ENCODE results near the gene MAP4K4.

The MAP4K4 gene

DNA sequence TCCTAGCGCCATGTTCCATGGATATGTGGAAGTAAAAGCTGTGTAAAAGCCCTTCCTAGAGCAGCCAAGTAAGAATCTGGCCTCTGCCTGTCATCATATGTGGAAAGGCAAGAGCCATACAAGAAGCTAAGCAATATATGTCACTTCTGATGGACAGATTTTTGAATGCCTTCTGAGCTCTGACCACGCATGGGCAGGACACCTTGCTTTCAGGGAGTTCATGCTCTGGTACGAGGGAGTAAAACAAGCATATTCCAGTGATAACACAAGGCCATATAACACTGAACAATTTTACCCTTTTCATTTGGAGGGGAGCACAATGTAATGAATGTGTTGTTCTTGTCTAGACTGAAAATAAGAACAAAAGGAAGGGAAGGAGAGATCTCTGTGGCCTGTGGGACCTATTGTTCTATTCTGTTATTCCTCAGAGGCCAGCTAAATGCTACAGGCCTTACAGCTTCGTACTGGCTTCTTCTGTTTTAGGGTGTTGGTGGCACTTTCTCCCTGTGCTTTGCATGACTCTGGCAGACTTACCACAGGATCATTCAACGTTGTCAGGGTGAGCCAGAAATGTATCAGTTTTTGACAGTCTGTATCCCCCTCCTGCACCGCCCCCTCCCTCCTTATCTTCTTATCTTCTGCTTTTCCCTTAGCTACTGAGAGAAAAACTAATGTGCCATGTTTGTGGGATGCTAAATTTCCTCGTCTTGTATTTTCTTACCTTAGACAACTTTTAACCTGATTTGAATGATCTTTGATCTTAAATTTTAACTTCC lies 99.5 kb downstream of the MAP4K4 start:
- H3K27ac ChIP-seq (ENCODE audit: low read depth, low read length) = no peak overlapping the region
- H3K27me3 ChIP-seq (ENCODE audit: control insufficient read depth, insufficient read depth, low read length) = no peaks in the 10 kb centered on the region

DNA sequence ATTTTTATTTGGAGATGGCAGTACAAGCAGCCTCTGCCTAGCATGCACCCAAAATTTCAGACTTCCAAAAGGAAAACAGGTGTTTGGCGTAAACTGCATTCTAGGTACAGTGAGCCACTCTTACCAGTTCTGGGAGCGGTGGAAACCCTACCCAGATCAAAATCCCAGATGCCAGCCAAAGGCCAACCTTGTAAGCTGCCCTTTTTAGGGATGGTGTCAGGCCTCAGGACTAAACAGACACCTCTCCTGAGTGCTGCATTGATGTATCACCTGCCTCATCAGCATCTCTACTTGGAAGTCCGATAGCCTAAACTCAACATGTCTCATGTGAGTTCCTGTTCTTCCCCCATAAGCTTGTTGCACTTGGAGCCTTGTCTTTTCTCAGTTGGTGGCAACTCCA lies 104.0 kb downstream of the MAP4K4 start:
- Histone ChIP-seq H3K4me3 (ENCODE audit: low read length) (no peak overlapping the region), H3K27me3 (ENCODE audit: control insufficient read depth, insufficient read depth, low read length) (no peaks in the 10 kb centered on the region), H3K4me1 (ENCODE audit: control insufficient read depth, insufficient read depth, low read length) (peaks cover 9% of the 10 kb centered on the region), H3K9ac (ENCODE audit: low read length) (no peak overlapping the region), H3K36me3 (ENCODE audit: control insufficient read depth, insufficient read depth, low read length) (no peaks in the 10 kb centered on the region), H3K27ac (ENCODE audit: low read depth, low read length) (no peak overlapping the region)

More for the DNA sequence above, 99.5 kb downstream of the MAP4K4 start:
- Histone ChIP-seq H3K4me3 (ENCODE audit: low read length) (no peak overlapping the region), H3K4me1 (ENCODE audit: control insufficient read depth, insufficient read depth, low read length) (peaks cover 3% of the 10 kb centered on the region), H3K9ac (ENCODE audit: low read length) (no peak overlapping the region), H3K36me3 (ENCODE audit: control insufficient read depth, insufficient read depth, low read length) (no peaks in the 10 kb centered on the region)

DNA sequence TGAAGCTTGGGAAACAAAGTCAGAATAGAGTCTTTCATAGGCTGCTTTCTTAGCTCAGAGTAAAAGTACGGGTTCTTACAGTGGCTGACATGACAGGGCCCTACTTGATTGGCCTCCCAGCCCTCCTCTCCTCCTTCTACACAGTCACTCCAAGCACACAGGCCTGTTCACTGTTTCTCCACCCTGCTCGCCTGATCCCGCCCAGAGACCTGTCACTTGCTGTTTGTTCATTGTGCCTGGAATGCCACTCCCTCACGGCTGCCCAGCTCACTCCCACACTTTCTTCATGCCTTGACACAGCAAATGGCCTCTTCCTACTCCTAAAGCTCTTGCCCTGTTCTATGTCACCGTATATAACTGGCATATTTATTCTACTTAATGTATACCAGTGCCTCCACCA lies 104.8 kb downstream of the MAP4K4 start:
- no peak overlapping the region for H3K9ac ChIP-seq (ENCODE audit: low read length)
- H3K27ac ChIP-seq (ENCODE audit: low read depth, low read length) = no peak overlapping the region
- peaks cover 9% of the 10 kb centered on the region for H3K4me1 ChIP-seq (ENCODE audit: control insufficient read depth, insufficient read depth, low read length)
- H3K36me3 ChIP-seq (ENCODE audit: control insufficient read depth, insufficient read depth, low read length) = no peaks in the 10 kb centered on the region
- H3K27me3 ChIP-seq (ENCODE audit: control insufficient read depth, insufficient read depth, low read length) = no peaks in the 10 kb centered on the region
- no peak overlapping the region for H3K4me3 ChIP-seq (ENCODE audit: low read length)

DNA sequence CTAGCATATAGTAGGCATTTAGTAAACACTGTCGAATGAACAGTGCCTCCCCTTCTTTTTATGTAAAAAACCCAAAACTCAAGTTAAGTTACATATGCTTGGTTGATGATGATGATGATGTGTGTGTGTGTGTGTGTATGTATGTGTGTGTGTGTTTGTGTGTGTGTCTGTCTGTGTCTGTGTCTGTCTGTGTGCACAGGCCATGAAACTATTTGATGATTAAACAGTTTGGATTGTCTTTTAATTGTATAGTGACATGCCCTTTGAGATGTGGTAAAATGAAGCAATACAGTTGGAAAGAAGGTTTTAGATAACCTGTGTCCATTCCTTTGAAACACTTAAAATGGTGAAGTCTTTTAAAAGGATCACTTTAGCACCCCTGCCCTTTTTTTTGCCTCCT lies 105.6 kb downstream of the MAP4K4 start:
- H3K4me3 ChIP-seq (ENCODE audit: low read length) = no peak overlapping the region
- no peaks in the 10 kb centered on the region for H3K27me3 ChIP-seq (ENCODE audit: control insufficient read depth, insufficient read depth, low read length)
- H3K36me3 ChIP-seq (ENCODE audit: control insufficient read depth, insufficient read depth, low read length) = no peaks in the 10 kb centered on the region
- H3K27ac ChIP-seq (ENCODE audit: low read depth, low read length) = no peak overlapping the region
- peaks cover 9% of the 10 kb centered on the region for H3K4me1 ChIP-seq (ENCODE audit: control insufficient read depth, insufficient read depth, low read length)
- no peak overlapping the region for H3K9ac ChIP-seq (ENCODE audit: low read length)

DNA sequence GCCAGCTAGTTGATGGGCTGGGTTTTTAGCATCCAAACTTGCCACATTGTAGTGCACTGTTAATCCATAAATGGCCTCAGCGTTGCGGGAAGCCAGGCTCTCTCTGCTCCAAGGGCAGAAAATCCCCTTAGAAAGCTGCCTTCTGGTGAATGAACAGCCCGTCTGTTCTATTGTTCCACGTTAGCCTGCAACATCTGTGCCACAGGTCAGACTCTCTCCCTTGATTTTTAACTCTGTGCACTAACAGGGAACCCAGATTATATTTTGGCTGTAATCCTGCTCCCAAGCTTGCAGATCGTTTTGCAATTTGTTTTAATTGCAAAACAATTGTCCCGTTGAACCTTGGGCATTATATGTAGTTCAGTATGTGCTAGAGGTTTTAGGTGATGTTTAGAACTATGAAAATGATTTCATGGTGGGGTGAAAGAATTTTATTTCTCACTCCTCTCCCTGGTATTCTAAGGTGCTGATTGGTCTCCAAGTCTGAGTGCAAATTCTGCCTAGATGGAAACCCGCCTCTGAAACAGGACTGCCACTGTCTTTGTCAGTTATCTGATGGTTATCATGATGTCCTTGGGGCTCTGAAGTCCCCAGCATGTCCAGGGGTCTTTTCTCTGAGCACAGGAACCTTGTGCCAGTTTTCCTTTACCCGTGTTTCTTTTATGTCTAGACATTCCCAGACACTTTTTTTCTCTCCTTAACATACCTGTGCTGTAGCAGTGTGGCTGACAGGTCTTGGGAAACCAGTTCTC lies 106.6 kb downstream of the MAP4K4 start:
- Histone ChIP-seq H3K36me3 (ENCODE audit: control insufficient read depth, insufficient read depth, low read length) (no peaks in the 10 kb centered on the region), H3K27ac (ENCODE audit: low read depth, low read length) (no peak overlapping the region), H3K4me1 (ENCODE audit: control insufficient read depth, insufficient read depth, low read length) (peaks cover 6% of the 10 kb centered on the region), H3K4me3 (ENCODE audit: low read length) (no peak overlapping the region), H3K9ac (ENCODE audit: low read length) (no peak overlapping the region), H3K27me3 (ENCODE audit: control insufficient read depth, insufficient read depth, low read length) (no peaks in the 10 kb centered on the region)

DNA sequence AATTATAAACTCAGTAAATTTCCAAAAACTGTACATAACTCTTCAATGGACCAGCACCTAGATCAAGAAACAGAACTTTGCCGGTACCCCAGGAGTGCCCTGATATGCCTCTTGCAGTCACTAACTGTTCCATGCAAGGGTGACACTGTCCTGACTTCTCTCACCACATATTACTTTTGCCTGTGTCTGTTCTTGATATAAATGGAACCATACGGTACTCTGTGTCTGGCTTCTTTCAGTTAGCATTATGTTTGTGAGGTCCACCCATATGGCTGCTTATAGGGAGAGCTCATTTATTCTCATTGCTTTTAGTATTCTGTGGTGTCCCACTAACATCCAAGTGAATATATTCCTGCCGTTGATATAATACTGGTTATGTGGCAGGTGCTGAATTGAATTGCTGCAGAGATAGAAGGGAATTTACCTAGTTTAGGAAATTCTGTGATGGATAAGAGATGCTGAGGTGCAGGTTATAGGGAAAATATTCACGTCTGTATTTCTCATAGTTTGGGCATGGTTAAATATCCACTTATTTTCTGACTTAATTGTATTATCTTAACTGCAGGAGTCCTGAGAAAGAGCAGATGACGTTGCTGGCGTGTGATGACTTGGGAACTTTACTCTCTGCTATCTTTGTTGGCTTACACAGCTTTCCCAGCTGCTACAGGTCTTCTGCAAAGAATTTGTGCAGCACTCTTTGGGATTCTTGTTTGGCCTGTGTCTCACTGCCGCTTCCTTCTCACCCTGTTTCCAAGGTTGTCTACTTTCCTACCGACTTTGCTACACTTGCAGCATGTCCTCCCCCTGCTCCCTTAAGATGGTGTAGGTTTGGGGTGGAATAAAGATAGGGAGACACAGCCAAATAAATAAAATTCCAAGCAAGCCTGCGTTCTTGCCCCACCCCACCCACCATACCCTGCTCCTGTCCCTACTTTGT lies 107.9 kb downstream of the MAP4K4 start:
- Histone ChIP-seq H3K27me3 (ENCODE audit: control insufficient read depth, insufficient read depth, low read length) (no peaks in the 10 kb centered on the region), H3K27ac (ENCODE audit: low read depth, low read length) (no peak overlapping the region), H3K9ac (ENCODE audit: low read length) (no peak overlapping the region), H3K4me1 (ENCODE audit: control insufficient read depth, insufficient read depth, low read length) (peaks cover 6% of the 10 kb centered on the region), H3K36me3 (ENCODE audit: control insufficient read depth, insufficient read depth, low read length) (no peaks in the 10 kb centered on the region), H3K4me3 (ENCODE audit: low read length) (no peak overlapping the region)

DNA sequence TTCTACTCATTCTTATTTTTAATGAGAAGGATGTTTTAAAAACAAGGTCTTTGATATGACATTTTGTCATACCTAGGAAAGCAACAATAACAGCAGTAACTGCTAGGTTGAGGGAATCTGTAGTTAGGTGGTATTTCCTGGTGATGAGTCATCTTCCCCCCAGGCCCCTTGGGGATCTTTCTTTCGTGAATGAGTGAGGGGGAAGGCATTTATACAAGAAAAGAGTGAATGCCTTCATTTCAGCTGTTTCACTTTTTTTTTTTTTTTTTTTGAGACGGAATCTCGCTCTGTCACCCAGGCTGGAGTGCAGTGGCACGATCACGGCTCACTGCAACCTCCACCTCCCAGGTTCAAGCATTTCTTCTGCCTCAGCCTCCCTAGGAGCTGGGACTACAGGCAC lies 108.6 kb downstream of the MAP4K4 start:
- Histone ChIP-seq H3K36me3 (ENCODE audit: control insufficient read depth, insufficient read depth, low read length) (no peaks in the 10 kb centered on the region), H3K27me3 (ENCODE audit: control insufficient read depth, insufficient read depth, low read length) (no peaks in the 10 kb centered on the region), H3K27ac (ENCODE audit: low read depth, low read length) (no peak overlapping the region), H3K4me3 (ENCODE audit: low read length) (no peak overlapping the region), H3K9ac (ENCODE audit: low read length) (no peak overlapping the region), H3K4me1 (ENCODE audit: control insufficient read depth, insufficient read depth, low read length) (peaks cover 6% of the 10 kb centered on the region)

DNA sequence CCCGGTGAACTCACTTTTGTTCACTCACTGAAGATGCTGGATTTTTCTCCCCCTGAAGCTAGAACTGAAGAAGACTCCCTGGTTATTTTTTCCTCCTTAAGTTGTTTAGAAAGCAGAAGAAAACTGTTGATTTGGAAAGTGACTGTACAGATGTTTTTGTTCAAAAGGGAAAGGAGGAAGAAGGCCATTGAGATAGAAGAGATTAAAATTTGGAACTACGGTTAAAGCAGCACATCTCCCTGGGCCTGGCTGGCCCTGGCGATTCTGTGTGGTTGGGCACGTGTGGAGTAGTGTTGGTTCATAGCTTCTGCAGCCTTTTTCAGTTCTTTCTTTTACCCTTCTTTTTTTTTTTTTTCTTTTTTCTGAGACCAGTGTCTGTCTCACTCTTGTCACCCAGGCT lies 109.2 kb downstream of the MAP4K4 start:
- H3K27me3 ChIP-seq (ENCODE audit: control insufficient read depth, insufficient read depth, low read length) = no peaks in the 10 kb centered on the region
- H3K4me1 ChIP-seq (ENCODE audit: control insufficient read depth, insufficient read depth, low read length) = peaks cover 9% of the 10 kb centered on the region
- no peak overlapping the region for H3K9ac ChIP-seq (ENCODE audit: low read length)
- H3K36me3 ChIP-seq (ENCODE audit: control insufficient read depth, insufficient read depth, low read length) = no peaks in the 10 kb centered on the region
- no peak overlapping the region for H3K27ac ChIP-seq (ENCODE audit: low read depth, low read length)
- no peak overlapping the region for H3K4me3 ChIP-seq (ENCODE audit: low read length)

DNA sequence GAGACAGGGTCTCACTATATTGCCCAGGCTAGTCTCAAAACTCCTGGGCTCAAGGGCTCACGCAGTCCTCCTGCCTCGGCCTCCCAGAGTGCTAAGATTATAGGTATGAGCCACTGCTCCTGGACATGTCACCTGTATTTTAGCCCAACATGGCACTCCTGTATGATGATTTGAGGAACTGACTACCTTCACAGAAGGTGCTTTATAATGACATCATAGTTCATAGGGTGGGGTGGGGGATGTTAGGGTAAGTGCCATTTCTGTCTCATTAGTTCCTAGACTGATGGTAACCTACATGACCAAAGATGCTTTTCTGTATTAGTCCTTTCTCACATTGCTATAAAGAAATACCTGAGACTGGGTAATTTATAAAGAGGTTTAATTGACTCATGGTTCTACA lies 109.7 kb downstream of the MAP4K4 start:
- H3K36me3 ChIP-seq (ENCODE audit: control insufficient read depth, insufficient read depth, low read length) = no peaks in the 10 kb centered on the region
- H3K4me1 ChIP-seq (ENCODE audit: control insufficient read depth, insufficient read depth, low read length) = peaks cover 9% of the 10 kb centered on the region
- H3K27me3 ChIP-seq (ENCODE audit: control insufficient read depth, insufficient read depth, low read length) = no peaks in the 10 kb centered on the region
- H3K27ac ChIP-seq (ENCODE audit: low read depth, low read length) = no peak overlapping the region
- no peak overlapping the region for H3K4me3 ChIP-seq (ENCODE audit: low read length)
- no peak overlapping the region for H3K9ac ChIP-seq (ENCODE audit: low read length)

DNA sequence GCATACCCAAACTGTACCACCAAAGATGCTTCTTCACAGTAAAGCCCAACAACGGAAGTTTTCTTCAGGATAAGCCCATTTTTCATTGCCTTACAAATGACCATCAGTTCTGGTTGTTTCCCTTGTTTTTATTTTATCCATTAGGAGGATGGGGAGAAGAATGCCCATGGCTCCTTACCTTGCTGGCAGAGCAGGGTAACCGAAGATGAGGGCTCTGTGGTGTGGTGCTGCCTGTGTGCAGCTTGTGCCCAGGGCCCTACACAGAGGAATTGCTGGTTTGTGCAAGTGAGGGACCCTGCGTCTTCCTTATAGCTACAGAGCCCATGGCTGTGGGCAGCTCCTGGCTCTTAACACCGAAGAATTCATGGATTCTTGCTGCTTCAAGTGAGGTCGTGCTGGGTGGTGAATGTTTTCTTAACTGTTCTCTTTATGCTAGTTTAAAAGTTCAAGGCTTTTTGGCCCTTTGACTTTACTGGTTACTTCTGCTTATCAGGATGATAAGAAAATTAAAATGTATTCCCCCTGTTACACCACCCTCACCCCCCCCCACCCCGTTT lies 110.6 kb downstream of the MAP4K4 start:
- no peaks in the 10 kb centered on the region for H3K36me3 ChIP-seq (ENCODE audit: control insufficient read depth, insufficient read depth, low read length)
- no peaks in the 10 kb centered on the region for H3K27me3 ChIP-seq (ENCODE audit: control insufficient read depth, insufficient read depth, low read length)
- peaks cover 9% of the 10 kb centered on the region for H3K4me1 ChIP-seq (ENCODE audit: control insufficient read depth, insufficient read depth, low read length)
- H3K27ac ChIP-seq (ENCODE audit: low read depth, low read length) = no peak overlapping the region
- no peak overlapping the region for H3K4me3 ChIP-seq (ENCODE audit: low read length)
- H3K9ac ChIP-seq (ENCODE audit: low read length) = no peak overlapping the region

DNA sequence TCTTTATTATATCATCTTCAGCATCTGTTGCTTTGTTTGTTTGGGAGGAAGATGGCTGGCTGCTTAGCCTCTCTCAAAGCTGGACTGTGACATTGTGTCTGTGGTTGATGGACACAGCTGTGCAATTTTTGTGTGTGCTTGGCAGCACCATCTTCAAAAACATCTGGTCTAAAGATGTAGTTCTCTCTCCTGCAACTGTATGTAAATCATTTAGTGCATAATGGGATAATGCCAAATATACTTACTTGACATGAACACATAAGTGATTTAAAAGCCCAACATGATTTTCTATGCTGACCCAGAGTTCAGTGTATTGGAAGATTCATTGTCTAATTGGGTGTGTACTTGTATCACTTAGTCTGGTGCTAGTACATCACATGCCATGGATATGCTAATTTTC lies 112.2 kb downstream of the MAP4K4 start:
- Histone ChIP-seq H3K27ac (ENCODE audit: low read depth, low read length) (no peak overlapping the region), H3K4me1 (ENCODE audit: control insufficient read depth, insufficient read depth, low read length) (peaks cover 9% of the 10 kb centered on the region), H3K36me3 (ENCODE audit: control insufficient read depth, insufficient read depth, low read length) (no peaks in the 10 kb centered on the region), H3K4me3 (ENCODE audit: low read length) (no peak overlapping the region), H3K27me3 (ENCODE audit: control insufficient read depth, insufficient read depth, low read length) (no peaks in the 10 kb centered on the region), H3K9ac (ENCODE audit: low read length) (no peak overlapping the region)
